SK-N-SH (cell line): ENCODE data around the gene SH3BP5L. TPM values are rescaled to one million over a fixed set of nuclear protein-coding genes. Genes with fewer than 3 reads are reported as not detected.

Experiments used
- CTCF ChIA-PET: fragments of 300-600, 350-600 bp; formaldehyde crosslinking; extraction: SDS; loops from one replicate; lab custom pipeline; 2021; lab: Yijun Ruan, JAX
- POLR2A ChIA-PET: fragments of 350-600 bp; sonication (Branson Sonifier 250); formaldehyde crosslinking; extraction: SDS; loops from one replicate; lab custom pipeline; 2020; ENCODE audit warnings: antibody characterized with exemption, inconsistent platforms; lab: Yijun Ruan, JAX
- DNase-seq: peaks from one replicate; pipeline ENCODE4 v3.0.0; 2012
- H2AFZ ChIP-seq: fragments of 200-600 bp; sonication (generic); 2 replicates; pipeline ENCODE4 v1.8.1; 2016; ENCODE audit warnings: antibody characterized with exemption, mild to moderate bottlenecking, low read depth
- H3F3A ChIP-seq: fragments of 200-600 bp; sonication (generic); replicated peaks from 2 replicates; pipeline ENCODE3; 2016; ENCODE audit warnings: antibody characterized with exemption, mild to moderate bottlenecking; ENCODE audit not compliant: insufficient read depth
- H3K27ac ChIP-seq, 2 experiments: fragments of 200-500 bp in 1 of 2; fragments of 200-600 bp in 1 of 2; sonication (Bioruptor generic) in 1 of 2; sonication (generic), shearing (Covaris generic) in 1 of 2; 2 replicates each; pipeline versions ENCODE4 v1.5.1 to v1.6.1; 2014 to 2016; ENCODE audit warnings: low read depth in 2 of 2, inconsistent platforms in 1 of 2, low read length in 1 of 2, mild to moderate bottlenecking in 1 of 2, mixed read lengths in 1 of 2
- H3K27me3 ChIP-seq: fragments of 200-600 bp; sonication (generic), shearing (Covaris generic); 2 replicates; pipeline ENCODE4 v1.6.1; 2016; ENCODE audit warnings: mixed run types; ENCODE audit not compliant: insufficient read depth
- H3K36me3 ChIP-seq, 2 experiments: fragments of 200-500 bp in 1 of 2; fragments of 200-600 bp in 1 of 2; sonication (Bioruptor generic) in 1 of 2; sonication (generic) in 1 of 2; replicated peaks in 1 of 2; 2 replicates each; pipeline versions ENCODE3 to v1.5.1; 2014 to 2016; ENCODE audit warnings: low read length in 1 of 2, mild to moderate bottlenecking in 1 of 2; ENCODE audit not compliant: insufficient read depth in 2 of 2, control insufficient read depth in 1 of 2
- H3K4me1 ChIP-seq, 2 experiments: fragments of 200-500 bp in 1 of 2; fragments of 200-600 bp in 1 of 2; sonication (Bioruptor generic) in 1 of 2; sonication (generic), shearing (Covaris generic) in 1 of 2; 2 replicates each; pipeline versions ENCODE4 v1.5.1 to v1.6.1; 2014 to 2016; ENCODE audit warnings: low read depth in 1 of 2, low read length in 1 of 2, mixed run types in 1 of 2; ENCODE audit not compliant: insufficient read depth in 2 of 2, control insufficient read depth in 1 of 2
- H3K4me2 ChIP-seq: fragments of 200-600 bp; sonication (generic), shearing (Covaris generic); 2 replicates; pipeline ENCODE4 v1.6.1; 2017; ENCODE audit warnings: mixed run types
- H3K4me3 ChIP-seq, 2 experiments: fragments of 200-500 bp in 1 of 2; fragments of 200-600 bp in 1 of 2; sonication (Bioruptor generic) in 1 of 2; sonication (generic), shearing (Covaris generic) in 1 of 2; 2 replicates each; pipeline versions ENCODE4 v1.5.1 to v1.8.1; 2014 to 2016; ENCODE audit warnings: low read depth in 2 of 2, inconsistent platforms in 1 of 2, low read length in 1 of 2, mild to moderate bottlenecking in 1 of 2, mixed read lengths in 1 of 2, moderate library complexity in 1 of 2
- H3K79me2 ChIP-seq: fragments of 200-600 bp; sonication (generic); 2 replicates; pipeline ENCODE4 v1.8.1; 2017; ENCODE audit warnings: mild to moderate bottlenecking; ENCODE audit not compliant: insufficient read depth
- H3K9ac ChIP-seq: fragments of 200-600 bp; sonication (generic); 2 replicates; pipeline ENCODE4 v1.6.1; 2017; ENCODE audit warnings: mixed run types
- H3K9me2 ChIP-seq: fragments of 200-600 bp; sonication (generic); 2 replicates; pipeline ENCODE4 v1.6.1; 2017; ENCODE audit warnings: mixed run types
- H3K9me3 ChIP-seq: fragments of 200-600 bp; sonication (generic); 2 replicates; pipeline ENCODE4 v1.6.1; 2017; ENCODE audit warnings: mixed run types, mild to moderate bottlenecking, moderate library complexity
- H4K20me1 ChIP-seq: fragments of 200-600 bp; sonication (generic); 2 replicates; pipeline ENCODE4 v1.6.1; 2017; ENCODE audit warnings: mild to moderate bottlenecking, mixed run types; ENCODE audit not compliant: insufficient read depth
- CHD2 ChIP-seq: fragments of 150-350 bp; IDR thresholded peaks from 2 replicates; pipeline ENCODE4 v1.6.1; 2018; ENCODE audit warnings: low read length; ENCODE audit not compliant: partially characterized antibody
- CTCF ChIP-seq: fragments of 200-600 bp; sonication (generic); IDR thresholded peaks from 2 replicates; pipeline ENCODE4 v1.6.1; 2017; ENCODE audit warnings: antibody characterized with exemption, mild to moderate bottlenecking, moderate library complexity
- ELF1 ChIP-seq: IDR thresholded peaks from 2 replicates; pipeline ENCODE4 v1.4.0; 2012
- EP300 ChIP-seq, 2 experiments: IDR thresholded peaks; 2 replicates each; pipeline versions ENCODE4 v1.4.0 to v1.6.1; 2012; ENCODE audit warnings: borderline replicate concordance in 1 of 2, low read depth in 1 of 2, low read length in 1 of 2
- GATA2 ChIP-seq: sonication (generic); formaldehyde crosslinking; IDR thresholded peaks from 2 replicates; pipeline ENCODE4 v1.5.0; 2020; ENCODE audit warnings: mild to moderate bottlenecking, missing genetic modification reagents
- MXI1 ChIP-seq: IDR thresholded peaks from 2 replicates; pipeline ENCODE4 v1.6.1; 2012; ENCODE audit warnings: mild to moderate bottlenecking, low read depth, low read length, improper control_type of control experiment
- NFIC ChIP-seq: IDR thresholded peaks from 2 replicates; pipeline ENCODE4 v1.4.0; 2012; ENCODE audit warnings: borderline replicate concordance
- NRF1 ChIP-seq: IDR thresholded peaks from 2 replicates; pipeline ENCODE4 v1.6.1; 2012; ENCODE audit warnings: low read depth, mild to moderate bottlenecking, low read length
- POLR2AphosphoS5 ChIP-seq: IDR thresholded peaks from 2 replicates; pipeline ENCODE4 v1.6.1; 2012; ENCODE audit warnings: low read depth, low read length
- RCOR1 ChIP-seq: fragments of 150-350 bp; IDR thresholded peaks from 2 replicates; pipeline ENCODE4 v1.6.1; 2017; ENCODE audit warnings: antibody characterized with exemption, low read length
- RXRA ChIP-seq: IDR thresholded peaks from 2 replicates; pipeline ENCODE4 v1.4.0; 2012; ENCODE audit warnings: low read depth, mild to moderate bottlenecking, borderline replicate concordance
- TAF1 ChIP-seq: IDR thresholded peaks from 2 replicates; pipeline ENCODE4 v1.6.1; 2012; ENCODE audit warnings: low read depth, mild to moderate bottlenecking, low read length, moderate library complexity, borderline replicate concordance
- TCF12 ChIP-seq: IDR thresholded peaks from 2 replicates; pipeline ENCODE4 v1.4.0; 2012
- WGBS: methylation state at CpG from one replicate; pipeline ENCODE4 v1.1.6; 2017; ENCODE audit warnings: low lambda C conversion rate; 5-methylcytosine and 5-hydroxymethylcytosine counted together
- polyA plus RNA-seq, 3 experiments: library from polyadenylated mRNA; depleted of rRNA; stranded (reverse); fragments of >200 nt; gene quantifications; 2 replicates each; pipeline ENCODE4 v1.2.3, GENCODE V29; 2012
- TF ChIP-seq, protein P1 (sequence below): IDR thresholded peaks from 2 replicates; pipeline ENCODE4 v1.4.0; 2012; ENCODE audit warnings: low read depth, borderline replicate concordance

Gene SH3BP5L
- polyA plus RNA-seq, 1 of the 3 experiments (the other 2 are of a cell fraction): 32.1 TPM

DNA sequence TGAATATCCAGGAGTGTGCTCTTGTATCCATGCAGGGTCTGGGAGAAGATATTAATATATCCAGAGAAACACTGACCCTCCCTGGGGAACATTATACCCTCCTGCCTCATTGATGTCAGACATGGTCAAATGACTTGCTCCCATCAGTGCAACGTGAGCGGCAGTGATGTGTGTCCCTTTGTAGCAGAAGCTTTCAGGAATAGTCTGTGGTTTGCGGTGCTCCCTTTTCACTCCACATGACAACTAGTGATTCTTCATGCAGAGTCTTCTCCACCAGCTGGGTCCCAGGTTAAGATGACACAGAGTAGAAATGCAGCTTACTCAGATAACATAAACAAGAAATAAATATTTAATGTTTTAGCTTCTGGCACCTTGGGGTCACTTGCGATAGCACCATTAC is 38.3 kb downstream of the SH3BP5L start (continued):
- no peak for TF ChIP-seq RCOR1

DNA sequence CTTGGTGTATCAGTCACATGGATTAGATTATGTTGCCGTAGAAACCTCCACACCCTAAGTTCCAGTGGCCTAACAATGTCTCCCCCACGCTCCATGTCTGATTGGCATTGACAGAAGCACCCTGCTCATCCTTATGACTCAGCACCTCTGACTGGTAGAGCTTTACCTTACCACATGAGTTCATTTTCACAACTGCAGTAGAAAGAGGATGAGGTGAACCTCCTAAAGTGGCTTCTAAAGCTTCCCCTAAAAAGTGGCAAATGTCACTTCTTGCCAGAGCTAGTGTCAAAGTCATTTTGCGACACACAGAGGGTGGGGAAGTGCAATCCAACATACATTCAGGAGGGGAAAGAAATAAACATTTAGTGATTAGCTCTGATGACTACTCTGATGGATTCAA is 39.6 kb downstream of the SH3BP5L start:
- POLR2A ChIA-PET: no interaction called here
- TF ChIP-seq TCF12 (no peak), GATA2 (CRISPR knock-in tag) (no peak), CHD2 (no peak), NFIC (no peak), EP300 (IDR thresholded peaks at IDR 0.05; ENCODE audit: borderline replicate concordance in 1 of 2, low read depth in 1 of 2, low read length in 1 of 2) (no peak), CTCF (no peak), MXI1 (no peak), RXRA (no peak), NRF1 (no peak), RCOR1 (no peak), ELF1 (no peak), POLR2AphosphoS5 (no peak), TAF1 (no peak)
- TF ChIP-seq, protein P1, sequence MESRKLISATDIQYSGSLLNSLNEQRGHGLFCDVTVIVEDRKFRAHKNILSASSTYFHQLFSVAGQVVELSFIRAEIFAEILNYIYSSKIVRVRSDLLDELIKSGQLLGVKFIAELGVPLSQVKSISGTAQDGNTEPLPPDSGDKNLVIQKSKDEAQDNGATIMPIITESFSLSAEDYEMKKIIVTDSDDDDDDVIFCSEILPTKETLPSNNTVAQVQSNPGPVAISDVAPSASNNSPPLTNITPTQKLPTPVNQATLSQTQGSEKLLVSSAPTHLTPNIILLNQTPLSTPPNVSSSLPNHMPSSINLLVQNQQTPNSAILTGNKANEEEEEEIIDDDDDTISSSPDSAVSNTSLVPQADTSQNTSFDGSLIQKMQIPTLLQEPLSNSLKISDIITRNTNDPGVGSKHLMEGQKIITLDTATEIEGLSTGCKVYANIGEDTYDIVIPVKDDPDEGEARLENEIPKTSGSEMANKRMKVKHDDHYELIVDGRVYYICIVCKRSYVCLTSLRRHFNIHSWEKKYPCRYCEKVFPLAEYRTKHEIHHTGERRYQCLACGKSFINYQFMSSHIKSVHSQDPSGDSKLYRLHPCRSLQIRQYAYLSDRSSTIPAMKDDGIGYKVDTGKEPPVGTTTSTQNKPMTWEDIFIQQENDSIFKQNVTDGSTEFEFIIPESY: no peak

More for the DNA sequence above, 39.6 kb downstream of the SH3BP5L start:
- H3K9ac ChIP-seq: no peak overlapping the region
- no peaks in the 10 kb centered on the region for H3F3A ChIP-seq
- H3K4me1 ChIP-seq: peaks cover 0 to 6% of the 10 kb centered on the region in 2 experiments; a peak in 1 of 4 replicates
- no peaks in the 10 kb centered on the region for H3K79me2 ChIP-seq
- H3K9me2 ChIP-seq: no peaks in the 10 kb centered on the region
- no peaks in the 10 kb centered on the region for H3K36me3 ChIP-seq
- H2AFZ ChIP-seq: no peak overlapping the region
- no peaks in the 10 kb centered on the region for H4K20me1 ChIP-seq
- CTCF ChIA-PET: interaction anchor here (0.9 to 2.2 kb wide), 2 partner anchors 20 to 162 kb away, joined by 3 to 7 read pairs; no protein-coding TSS in a partner anchor
- no peak for DNase-seq
- WGBS: 7% methylated on average over 3 of the region's 3 CpGs
- H3K4me2 ChIP-seq: no peak overlapping the region
- no peaks in the 10 kb centered on the region for H3K9me3 ChIP-seq
- peaks cover 25% of the 10 kb centered on the region for H3K27me3 ChIP-seq
- H3K4me3 ChIP-seq: no peak overlapping the region
- no peak overlapping the region for H3K27ac ChIP-seq
